ENCODE data around the gene HSP90AB1. TPM values are rescaled to one million over a fixed set of nuclear protein-coding genes. Genes with fewer than 3 reads are reported as not detected.

The HSP90AB1 gene
- total RNA-seq, 2 donors from 2014 or later, result 1,019 to 1,822 TPM

DNA sequence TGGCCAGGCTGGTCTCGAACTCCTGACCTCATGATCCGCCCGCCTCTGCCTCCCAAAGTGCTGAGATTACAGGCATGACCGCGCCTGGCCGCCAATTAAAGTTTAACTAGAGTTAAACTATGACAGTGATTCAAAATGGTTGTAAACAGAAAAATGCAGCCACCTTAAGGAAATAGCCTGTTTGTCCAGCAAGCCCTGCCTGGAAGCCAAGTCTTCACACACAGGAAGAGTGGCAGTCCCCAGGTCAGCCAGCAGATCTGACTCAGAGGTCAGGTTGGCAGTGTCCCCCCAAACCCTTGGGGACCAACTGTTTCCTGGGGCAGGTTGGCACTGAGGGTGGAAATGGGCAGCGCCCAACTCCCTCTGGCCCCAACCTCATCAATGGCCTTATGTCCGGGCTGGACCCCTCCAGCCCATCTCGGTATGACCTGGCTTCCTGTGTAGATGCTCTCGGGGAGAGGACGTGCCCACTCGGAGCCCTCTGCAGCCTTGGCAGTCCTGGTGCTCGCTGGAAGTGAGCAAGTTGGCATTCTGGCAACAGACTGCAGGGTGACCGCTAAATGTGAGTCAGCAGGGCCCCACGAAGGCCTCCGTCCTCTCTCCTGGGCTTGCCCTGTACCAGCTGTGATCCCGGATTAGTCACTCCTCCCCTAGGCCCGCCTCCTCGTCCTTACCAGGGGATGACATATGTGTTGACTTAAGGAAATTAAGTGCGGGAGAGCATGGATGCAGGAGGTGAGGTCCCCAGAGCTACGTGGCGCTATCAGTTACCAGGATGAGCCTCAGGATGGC, 9.7 kb upstream of the HSP90AB1 start:
- peak; percentile 91 for ATAC-seq (replicated peaks)
- H3K27ac Mint-ChIP-seq, result peak overlapping the region; percentile 92
- H3K4me3 Mint-ChIP-seq, result peak overlapping the region; percentile 67
- no peaks in the 10 kb centered on the region for H3K9me3 Mint-ChIP-seq
- H3K36me3 Mint-ChIP-seq (ENCODE audit: low read depth), result peaks cover 21% of the 10 kb centered on the region
- H3K27me3 Mint-ChIP-seq, result no peaks in the 10 kb centered on the region
- peaks cover 6% of the 10 kb centered on the region for H3K4me1 Mint-ChIP-seq

GRCh38 chr6:44237813-44238433, 9.0 kb upstream of the HSP90AB1 start:
- Mint-ChIP-seq H3K27ac (peak overlapping the region; percentile 92), H3K27me3 (no peaks in the 10 kb centered on the region), H3K9me3 (no peaks in the 10 kb centered on the region), H3K4me1 (peaks cover 6% of the 10 kb centered on the region), H3K4me3 (peak overlapping the region; percentile 67), H3K36me3 (ENCODE audit: low read depth) (peaks cover 14% of the 10 kb centered on the region)
- peak; percentile 74 for ATAC-seq (replicated peaks)

- peak overlapping the region; percentile 67 for H3K4me3 Mint-ChIP-seq
- peaks cover 5% of the 10 kb centered on the region for H3K36me3 Mint-ChIP-seq (ENCODE audit: low read depth)
- peaks cover 6% of the 10 kb centered on the region for H3K4me1 Mint-ChIP-seq
- H3K9me3 Mint-ChIP-seq, result no peaks in the 10 kb centered on the region
- no peaks in the 10 kb centered on the region for H3K27me3 Mint-ChIP-seq
- peak overlapping the region; percentile 92 for H3K27ac Mint-ChIP-seq
- ATAC-seq (replicated peaks), result no peak
Observed at GRCh38 chr6:44238687-44239350, 8.1 kb upstream of the HSP90AB1 start.

DNA sequence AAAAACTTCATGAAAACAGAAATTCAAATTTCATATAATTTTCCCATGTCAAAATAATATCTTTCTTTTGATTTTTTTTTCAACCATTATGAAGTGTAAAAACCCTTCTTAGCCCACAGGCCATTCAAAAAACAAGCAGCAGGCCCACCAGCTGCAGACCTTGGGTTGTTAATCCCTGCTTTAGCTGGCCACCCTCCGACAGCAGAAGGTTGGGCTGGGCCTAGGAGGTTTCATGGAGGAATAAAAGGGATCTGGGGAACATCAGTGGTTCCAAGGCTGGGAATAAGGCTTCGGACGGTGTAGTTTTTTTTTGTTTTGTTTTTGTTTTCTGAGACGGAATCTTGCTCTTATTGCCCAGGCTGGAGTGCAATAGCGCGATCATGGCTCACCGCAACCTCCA, 3.6 kb upstream of the HSP90AB1 start:
- Mint-ChIP-seq H3K4me1 (peaks cover 10% of the 10 kb centered on the region), H3K36me3 (ENCODE audit: low read depth) (peaks cover 21% of the 10 kb centered on the region), H3K9me3 (no peaks in the 10 kb centered on the region), H3K27ac (no peak overlapping the region), H3K27me3 (no peaks in the 10 kb centered on the region), H3K4me3 (no peak overlapping the region)
- ATAC-seq (replicated peaks), result no peak

GRCh38 chr6:44245391-44245911, 1.4 kb upstream of the HSP90AB1 start:
- H3K27ac Mint-ChIP-seq, result peak overlapping the region; percentile 99
- peak overlapping the region; percentile 87 for H3K4me3 Mint-ChIP-seq
- peaks cover 23% of the 10 kb centered on the region for H3K4me1 Mint-ChIP-seq
- H3K9me3 Mint-ChIP-seq, result no peaks in the 10 kb centered on the region
- no peak for ATAC-seq (replicated peaks)
- H3K36me3 Mint-ChIP-seq (ENCODE audit: low read depth), result peaks cover 42% of the 10 kb centered on the region
- H3K27me3 Mint-ChIP-seq, result no peaks in the 10 kb centered on the region

DNA sequence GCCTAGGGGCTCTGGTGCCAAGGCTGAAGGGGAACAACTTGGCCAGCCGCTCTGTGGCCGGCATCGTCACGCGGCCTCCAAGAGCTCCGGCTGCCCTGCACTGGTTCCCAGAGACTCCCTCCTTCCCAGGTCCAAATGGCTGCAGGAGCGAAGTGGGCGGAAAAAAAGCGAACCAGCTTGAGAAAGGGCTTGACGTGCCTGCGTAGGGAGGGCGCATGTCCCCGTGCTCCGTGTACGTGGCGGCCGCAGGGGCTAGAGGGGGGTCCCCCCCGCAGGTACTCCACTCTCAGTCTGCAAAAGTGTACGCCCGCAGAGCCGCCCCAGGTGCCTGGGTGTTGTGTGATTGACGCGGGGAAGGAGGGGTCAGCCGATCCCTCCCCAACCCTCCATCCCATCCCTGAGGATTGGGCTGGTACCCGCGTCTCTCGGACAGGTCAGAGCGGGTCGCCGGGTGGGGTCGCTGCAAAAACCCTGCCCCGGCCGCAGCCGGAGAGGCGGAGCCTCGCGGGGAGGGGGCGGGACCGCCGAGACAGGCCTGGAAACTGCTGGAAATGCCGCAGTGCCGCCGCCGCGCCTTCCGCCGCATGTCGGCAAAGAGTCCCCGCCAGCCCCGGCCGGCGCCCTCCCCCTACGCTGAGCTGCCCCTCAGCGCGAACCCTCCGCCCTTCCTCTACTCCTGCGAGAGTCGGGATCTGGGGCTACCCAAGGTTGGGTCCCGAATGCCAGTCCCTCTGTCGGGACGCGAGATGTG, 814 bp upstream of the HSP90AB1 start:
- Mint-ChIP-seq H3K36me3 (ENCODE audit: low read depth) (peaks cover 48% of the 10 kb centered on the region), H3K4me3 (peak overlapping the region; percentile 87), H3K9me3 (no peaks in the 10 kb centered on the region), H3K4me1 (peaks cover 27% of the 10 kb centered on the region), H3K27me3 (no peaks in the 10 kb centered on the region), H3K27ac (peak overlapping the region; percentile 99)
- ATAC-seq (replicated peaks), result peak; percentile 61

GRCh38 chr6:44247338-44248302, 719 bp downstream of the HSP90AB1 start:
- no peaks in the 10 kb centered on the region for H3K27me3 Mint-ChIP-seq
- peaks cover 36% of the 10 kb centered on the region for H3K4me1 Mint-ChIP-seq
- peaks cover 64% of the 10 kb centered on the region for H3K36me3 Mint-ChIP-seq (ENCODE audit: low read depth)
- peak overlapping the region; percentile 99 for H3K27ac Mint-ChIP-seq
- peak; percentile 68 for ATAC-seq (replicated peaks)
- H3K9me3 Mint-ChIP-seq, result no peaks in the 10 kb centered on the region
- H3K4me3 Mint-ChIP-seq, result peak overlapping the region; percentile 87

DNA sequence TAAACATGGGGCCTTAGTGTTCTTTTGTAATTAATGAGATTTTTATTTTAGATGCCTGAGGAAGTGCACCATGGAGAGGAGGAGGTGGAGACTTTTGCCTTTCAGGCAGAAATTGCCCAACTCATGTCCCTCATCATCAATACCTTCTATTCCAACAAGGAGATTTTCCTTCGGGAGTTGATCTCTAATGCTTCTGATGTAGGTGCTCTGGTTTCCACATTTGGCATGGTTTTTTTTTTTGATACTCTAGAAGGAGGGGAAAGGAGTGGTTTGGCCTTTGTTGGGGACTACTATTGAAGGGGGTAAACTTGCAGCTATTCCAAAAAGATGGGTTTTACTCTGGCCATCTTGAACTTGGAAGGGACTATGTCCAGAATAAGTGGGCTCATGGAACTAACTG, 1.7 kb downstream of the HSP90AB1 start:
- Mint-ChIP-seq H3K4me1 (peaks cover 45% of the 10 kb centered on the region), H3K36me3 (ENCODE audit: low read depth) (peaks cover 73% of the 10 kb centered on the region), H3K27ac (peak overlapping the region; percentile 99), H3K9me3 (no peaks in the 10 kb centered on the region), H3K27me3 (no peaks in the 10 kb centered on the region), H3K4me3 (peak overlapping the region; percentile 87)
- ATAC-seq (replicated peaks), result no peak

- no peak for ATAC-seq (replicated peaks)
- Mint-ChIP-seq H3K36me3 (ENCODE audit: low read depth) (peaks cover 80% of the 10 kb centered on the region), H3K9me3 (no peaks in the 10 kb centered on the region), H3K4me3 (peak overlapping the region; percentile 87), H3K27me3 (no peaks in the 10 kb centered on the region), H3K4me1 (peaks cover 50% of the 10 kb centered on the region), H3K27ac (peak overlapping the region; percentile 99)
Observed at GRCh38 chr6:44249082-44249748, 2.3 kb downstream of the HSP90AB1 start.

GRCh38 chr6:44250067-44250717, 3.3 kb downstream of the HSP90AB1 start:
- peaks cover 58% of the 10 kb centered on the region for H3K4me1 Mint-ChIP-seq

GRCh38 chr6:44250718-44251123, 3.8 kb downstream of the HSP90AB1 start:
- ATAC-seq (replicated peaks), result no peak
- no peaks in the 10 kb centered on the region for H3K27me3 Mint-ChIP-seq
- H3K27ac Mint-ChIP-seq, result peak overlapping the region; percentile 99
- H3K4me3 Mint-ChIP-seq, result peak overlapping the region; percentile 87
- peaks cover 59% of the 10 kb centered on the region for H3K4me1 Mint-ChIP-seq
- H3K9me3 Mint-ChIP-seq, result no peaks in the 10 kb centered on the region
- H3K36me3 Mint-ChIP-seq (ENCODE audit: low read depth), result peaks cover 95% of the 10 kb centered on the region

More at GRCh38 chr6:44250067-44250717, 3.3 kb downstream of the HSP90AB1 start:
- Mint-ChIP-seq H3K4me3 (peak overlapping the region; percentile 87), H3K36me3 (ENCODE audit: low read depth) (peaks cover 89% of the 10 kb centered on the region), H3K27ac (peak overlapping the region; percentile 99), H3K9me3 (no peaks in the 10 kb centered on the region), H3K27me3 (no peaks in the 10 kb centered on the region)
- ATAC-seq (replicated peaks), result no peak
